Nephron (organoid): ENCODE measurements around the gene AP3S2.
"Not testable (repeated sequence)": the region's sequence is repeated elsewhere in the genome, so short reads cannot be mapped to it uniquely, and the experiment has no call there.

Experiments
- H3K27ac Mint-ChIP-seq, 3 experiments: 2 replicates each; pipeline ENCODE4 v1.8.0; 2020; ENCODE audit warnings: mixed read lengths in 3 of 3, mild to moderate bottlenecking in 2 of 3, moderate library complexity in 1 of 3
- H3K27me3 Mint-ChIP-seq: 2 replicates; pipeline ENCODE4 v1.8.0; 2021; ENCODE audit warnings: low read depth, mild to moderate bottlenecking, moderate library complexity, mixed read lengths
- H3K36me3 Mint-ChIP-seq: 2 replicates; pipeline ENCODE4 v1.8.0; 2020; ENCODE audit warnings: low read depth, mixed read lengths
- H3K4me1 Mint-ChIP-seq: 2 replicates; pipeline ENCODE4 v1.8.0; 2020; ENCODE audit warnings: mixed read lengths
- H3K4me3 Mint-ChIP-seq, 3 experiments: 2 replicates each; pipeline ENCODE4 v1.8.0; 2020; ENCODE audit warnings: mild to moderate bottlenecking in 3 of 3, mixed read lengths in 3 of 3, moderate library complexity in 2 of 3
- H3K9me3 Mint-ChIP-seq: 2 replicates; pipeline ENCODE4 v1.8.0; 2020; ENCODE audit warnings: mixed read lengths
- TF ChIP-seq, protein P1 (sequence below), 3 experiments: fragments of 200-600 bp; sonication (generic); IDR thresholded peaks; one replicate each; pipeline ENCODE4 v1.5.0; 2021; ENCODE audit warnings: antibody characterized with exemption in 3 of 3; ENCODE audit not compliant: unreplicated experiment in 3 of 3

The AP3S2 gene

DNA sequence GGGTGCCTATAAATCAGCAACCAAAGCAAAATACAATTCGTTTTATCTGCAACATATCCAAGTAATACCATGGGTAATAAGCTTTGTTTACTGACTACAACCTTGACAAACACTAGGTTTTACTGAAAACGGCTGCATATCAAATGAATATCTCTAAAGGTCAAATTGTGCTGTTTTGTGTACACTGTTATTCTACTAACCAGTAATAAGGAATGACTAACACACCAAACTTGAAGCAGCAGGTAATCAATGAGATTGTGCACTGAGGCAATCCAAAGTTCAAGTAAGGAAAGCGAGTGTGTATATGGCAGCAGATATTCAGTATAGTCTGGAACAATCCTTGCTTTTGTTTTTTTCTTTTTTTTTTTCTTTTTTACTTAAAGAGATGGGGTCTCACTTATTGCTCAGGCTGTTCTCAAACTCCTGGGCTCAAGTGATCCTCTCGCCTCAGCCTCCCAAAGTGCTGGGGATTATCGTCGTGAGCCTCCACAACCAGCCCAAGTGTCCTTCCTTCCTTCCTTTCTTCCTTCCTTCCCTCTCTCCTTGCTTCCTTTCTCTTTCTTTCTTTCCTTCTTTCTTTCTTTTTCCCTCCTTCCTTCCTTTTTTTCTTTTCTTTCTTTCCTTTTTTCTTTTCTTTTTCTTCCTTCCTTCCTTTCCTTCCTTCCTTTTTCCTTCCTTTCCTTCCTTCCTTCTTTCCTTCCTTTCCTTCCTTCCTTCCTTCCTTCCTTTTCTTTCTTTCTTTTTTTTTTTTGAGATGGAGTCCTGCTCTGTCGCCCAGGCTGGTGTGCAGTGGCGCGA, 34.9 kb downstream of the AP3S2 start:
- Mint-ChIP-seq H3K27ac (no peak overlapping the region), H3K4me3 (no peak overlapping the region), H3K36me3 (peaks cover 46% of the 10 kb centered on the region), H3K27me3 (no peaks in the 10 kb centered on the region), H3K9me3 (peaks cover 2% of the 10 kb centered on the region), H3K4me1 (no peaks in the 10 kb centered on the region)
- TF ChIP-seq, protein P1, sequence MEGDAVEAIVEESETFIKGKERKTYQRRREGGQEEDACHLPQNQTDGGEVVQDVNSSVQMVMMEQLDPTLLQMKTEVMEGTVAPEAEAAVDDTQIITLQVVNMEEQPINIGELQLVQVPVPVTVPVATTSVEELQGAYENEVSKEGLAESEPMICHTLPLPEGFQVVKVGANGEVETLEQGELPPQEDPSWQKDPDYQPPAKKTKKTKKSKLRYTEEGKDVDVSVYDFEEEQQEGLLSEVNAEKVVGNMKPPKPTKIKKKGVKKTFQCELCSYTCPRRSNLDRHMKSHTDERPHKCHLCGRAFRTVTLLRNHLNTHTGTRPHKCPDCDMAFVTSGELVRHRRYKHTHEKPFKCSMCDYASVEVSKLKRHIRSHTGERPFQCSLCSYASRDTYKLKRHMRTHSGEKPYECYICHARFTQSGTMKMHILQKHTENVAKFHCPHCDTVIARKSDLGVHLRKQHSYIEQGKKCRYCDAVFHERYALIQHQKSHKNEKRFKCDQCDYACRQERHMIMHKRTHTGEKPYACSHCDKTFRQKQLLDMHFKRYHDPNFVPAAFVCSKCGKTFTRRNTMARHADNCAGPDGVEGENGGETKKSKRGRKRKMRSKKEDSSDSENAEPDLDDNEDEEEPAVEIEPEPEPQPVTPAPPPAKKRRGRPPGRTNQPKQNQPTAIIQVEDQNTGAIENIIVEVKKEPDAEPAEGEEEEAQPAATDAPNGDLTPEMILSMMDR (IDR thresholded peaks at IDR 0.05; ENCODE audit: unreplicated experiment in 3 of 3) = no peak

DNA sequence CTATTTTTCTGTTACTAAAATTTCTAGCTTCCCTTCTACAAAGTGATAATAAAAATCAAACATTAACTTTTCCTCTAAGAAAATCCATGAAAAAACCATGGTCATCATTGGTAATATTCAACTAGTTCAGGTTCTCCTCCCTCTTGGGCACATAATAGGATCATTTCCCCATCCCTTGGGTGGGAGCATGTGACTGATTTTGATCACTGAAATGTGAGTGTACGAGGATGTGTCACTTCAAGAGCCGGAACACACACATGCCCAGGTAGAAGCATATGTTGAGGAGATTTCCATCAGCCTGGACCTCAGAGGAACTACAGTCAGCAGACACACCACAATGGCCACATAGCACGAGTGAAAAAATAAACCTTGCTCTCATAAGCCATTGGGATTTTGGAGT, 36.1 kb downstream of the AP3S2 start:
- TF ChIP-seq, protein P1 (IDR thresholded peaks at IDR 0.05; ENCODE audit: unreplicated experiment in 3 of 3) = no peak
- H3K9me3 Mint-ChIP-seq = peaks cover 7% of the 10 kb centered on the region
- no peak overlapping the region for H3K4me3 Mint-ChIP-seq

DNA sequence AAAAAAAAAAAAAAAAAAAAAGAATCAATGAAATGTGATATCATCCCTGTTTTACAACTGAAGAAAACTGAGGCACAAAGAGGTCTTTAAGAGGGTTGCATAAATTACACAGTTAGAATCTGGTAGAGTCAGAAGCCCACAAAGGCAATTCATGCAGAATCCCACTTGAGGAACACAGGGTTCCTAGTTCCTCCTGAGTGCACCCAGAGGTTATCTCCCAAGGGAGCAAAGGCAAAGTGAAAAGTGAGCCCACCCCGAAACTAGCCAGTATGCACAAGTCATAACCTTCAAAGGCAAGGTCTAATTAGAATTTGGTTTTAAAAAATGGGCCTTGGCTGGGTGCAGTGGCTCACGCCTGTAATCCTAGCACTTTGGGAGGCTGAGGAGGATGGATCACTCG, 37.8 kb downstream of the AP3S2 start:
- no peaks in the 10 kb centered on the region for H3K27me3 Mint-ChIP-seq
- H3K4me1 Mint-ChIP-seq = no peaks in the 10 kb centered on the region
- H3K27ac Mint-ChIP-seq = no peak overlapping the region
- H3K4me3 Mint-ChIP-seq = no peak overlapping the region
- peaks cover 7% of the 10 kb centered on the region for H3K9me3 Mint-ChIP-seq
- H3K36me3 Mint-ChIP-seq = peaks cover 68% of the 10 kb centered on the region
- TF ChIP-seq, protein P1 (IDR thresholded peaks at IDR 0.05; ENCODE audit: unreplicated experiment in 3 of 3) = no peak

More for the DNA sequence above, 36.1 kb downstream of the AP3S2 start:
- Mint-ChIP-seq H3K27me3 (no peaks in the 10 kb centered on the region), H3K4me1 (no peaks in the 10 kb centered on the region), H3K36me3 (peaks cover 53% of the 10 kb centered on the region), H3K27ac (peak overlapping the region; percentile 10 to 87 (median 81))

DNA sequence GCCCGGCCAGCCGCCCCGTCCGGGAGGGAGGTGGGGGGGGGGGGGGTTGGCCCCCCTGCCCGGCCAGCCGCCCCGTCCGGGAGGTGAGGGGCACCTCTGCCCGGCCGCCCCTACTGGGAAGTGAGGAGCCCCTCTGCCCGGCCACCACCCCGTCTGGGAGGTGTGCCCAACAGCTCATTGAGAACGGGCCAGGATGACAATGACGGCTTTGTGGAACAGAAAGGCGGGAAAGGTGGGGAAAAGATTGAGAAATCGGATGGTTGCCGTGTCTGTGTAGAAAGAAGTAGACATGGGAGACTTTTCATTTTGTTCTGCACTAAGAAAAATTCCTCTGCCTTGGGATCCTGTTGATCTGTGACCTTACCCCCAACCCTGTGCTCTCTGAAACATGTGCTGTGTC, 38.9 kb downstream of the AP3S2 start:
- not testable (repeated sequence) for H3K9me3 Mint-ChIP-seq, H3K27me3 Mint-ChIP-seq, H3K4me3 Mint-ChIP-seq, H3K4me1 Mint-ChIP-seq, H3K27ac Mint-ChIP-seq
- H3K36me3 Mint-ChIP-seq = peaks cover 68% of the 10 kb centered on the region

DNA sequence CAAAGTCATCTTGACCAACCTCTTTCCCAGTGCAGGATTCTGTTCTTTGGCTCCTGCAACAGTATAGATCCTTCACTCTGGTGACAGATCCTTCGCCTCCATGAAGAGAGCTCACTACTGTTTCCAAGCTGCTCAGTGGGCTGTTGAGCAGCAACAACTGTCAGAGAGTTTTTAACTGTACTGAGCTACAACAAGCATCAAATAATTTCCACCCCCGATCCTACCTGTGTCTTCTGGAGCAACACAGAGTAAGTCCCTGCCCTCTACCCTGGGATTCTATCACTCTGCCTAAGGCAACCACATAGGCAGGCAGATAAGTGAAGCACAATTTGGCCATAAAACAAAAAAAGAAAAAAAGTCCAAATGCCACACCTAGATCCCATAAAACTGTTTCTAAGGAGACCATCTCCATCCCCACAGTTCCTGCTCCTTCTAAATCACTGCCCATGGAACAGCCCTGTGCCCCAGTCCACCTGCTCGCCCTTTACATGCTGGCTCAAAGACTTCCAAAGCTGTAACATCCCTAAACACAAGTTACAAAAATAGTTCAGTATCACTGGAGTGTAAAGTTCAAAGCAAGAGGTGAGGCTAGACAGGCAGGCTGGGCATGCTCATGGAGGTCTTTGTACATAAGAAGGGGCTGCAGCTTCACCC, 41.3 kb downstream of the AP3S2 start:
- H3K36me3 Mint-ChIP-seq = peaks cover 68% of the 10 kb centered on the region
- peaks cover 7% of the 10 kb centered on the region for H3K9me3 Mint-ChIP-seq
- no peak overlapping the region for H3K4me3 Mint-ChIP-seq
- H3K27ac Mint-ChIP-seq = peak overlapping the region; percentile 15 to 62 (median 39)
- H3K27me3 Mint-ChIP-seq = no peaks in the 10 kb centered on the region
- H3K4me1 Mint-ChIP-seq = no peaks in the 10 kb centered on the region
- TF ChIP-seq, protein P1 (IDR thresholded peaks at IDR 0.05; ENCODE audit: unreplicated experiment in 3 of 3) = no peak

DNA sequence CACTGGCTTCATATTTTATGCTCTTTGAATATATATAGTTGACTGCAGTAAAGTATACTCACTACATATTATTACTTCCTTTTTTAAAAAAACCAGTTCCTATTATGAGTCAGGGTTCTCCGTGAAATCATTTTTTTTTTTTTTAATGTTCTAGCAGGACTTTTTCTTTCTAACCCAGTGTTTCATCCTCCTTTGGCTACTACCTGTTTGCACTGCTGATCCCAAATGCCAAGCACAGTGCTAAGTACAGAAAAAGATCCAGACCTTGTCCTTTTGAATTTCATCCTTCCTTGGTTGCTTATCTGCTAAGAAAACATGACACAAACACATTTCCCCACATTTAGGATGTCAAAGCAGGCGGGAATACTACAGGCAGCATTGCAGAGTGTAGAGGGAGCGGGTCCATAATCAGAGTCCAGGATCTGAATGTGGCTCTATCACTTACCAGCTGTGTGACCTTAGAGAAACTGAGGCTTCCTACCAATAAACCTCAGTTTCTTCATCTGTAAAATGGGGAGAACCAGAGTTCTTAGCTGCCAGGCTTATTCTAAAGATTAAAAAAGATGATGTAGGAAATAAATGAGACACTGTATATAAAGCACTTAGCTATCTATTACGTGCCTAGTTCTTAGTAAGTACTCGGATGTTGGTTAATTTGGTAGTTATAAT, 42.0 kb downstream of the AP3S2 start:
- Mint-ChIP-seq H3K36me3 (peaks cover 64% of the 10 kb centered on the region), H3K4me1 (no peaks in the 10 kb centered on the region), H3K9me3 (peaks cover 7% of the 10 kb centered on the region), H3K27me3 (no peaks in the 10 kb centered on the region), H3K27ac (peak overlapping the region in 1 of 3 experiments; percentile 82), H3K4me3 (no peak overlapping the region)
- TF ChIP-seq, protein P1 (IDR thresholded peaks at IDR 0.05; ENCODE audit: unreplicated experiment in 3 of 3) = no peak
